HepG2 (cell line): ENCODE results near the gene CBX6. TPM values are rescaled to one million over a fixed set of nuclear protein-coding genes. Genes with fewer than 3 reads are reported as not detected.

ENCODE experiments used
- ATAD3A ChIP-seq: sonication (generic); formaldehyde crosslinking; IDR thresholded peaks from 2 replicates; pipeline ENCODE4 v1.4.0; 2020; ENCODE audit warnings: missing genetic modification reagents
- DDIT3 ChIP-seq: sonication (generic); formaldehyde crosslinking; IDR thresholded peaks from 2 replicates; pipeline ENCODE4 v1.4.0; 2020; ENCODE audit warnings: mild to moderate bottlenecking, missing genetic modification reagents
- DR1 ChIP-seq: sonication (generic); formaldehyde crosslinking; IDR thresholded peaks from 2 replicates; pipeline ENCODE4 v1.8.0; 2021; ENCODE audit warnings: mild to moderate bottlenecking, missing genetic modification reagents, inconsistent platforms
- E2F1 ChIP-seq: sonication (generic); formaldehyde crosslinking; IDR thresholded peaks from 2 replicates; pipeline ENCODE4 v1.5.0; 2020; ENCODE audit warnings: missing genetic modification reagents
- FOXO4 ChIP-seq: sonication (generic); formaldehyde crosslinking; conservative IDR thresholded peaks from 2 replicates; pipeline ENCODE4 v1.8.1; 2023; ENCODE audit warnings: missing genetic modification reagents
- HDAC2 ChIP-seq: sonication (generic); formaldehyde crosslinking; IDR thresholded peaks from 2 replicates; pipeline ENCODE4 v1.4.0; 2020; ENCODE audit warnings: missing genetic modification reagents
- HHEX ChIP-seq: IDR thresholded peaks from 2 replicates; pipeline ENCODE4 v1.6.1; 2016; ENCODE audit warnings: control low read depth
- HINFP ChIP-seq: sonication (generic); formaldehyde crosslinking; IDR thresholded peaks from 2 replicates; pipeline ENCODE4 v1.4.0; 2020; ENCODE audit warnings: low read depth, mild to moderate bottlenecking, missing genetic modification reagents
- KDM2A ChIP-seq: sonication (generic); formaldehyde crosslinking; IDR thresholded peaks from 2 replicates; pipeline ENCODE4 v1.4.0; 2020; ENCODE audit warnings: low read depth, missing genetic modification reagents, borderline replicate concordance
- KDM5A ChIP-seq: fragments of 200-600 bp; sonication (generic); IDR thresholded peaks from 2 replicates; pipeline ENCODE4 v1.7.0; 2018; ENCODE audit warnings: antibody characterized with exemption, mild to moderate bottlenecking, low read length, borderline replicate concordance
- KDM5B ChIP-seq: sonication (generic); formaldehyde crosslinking; IDR thresholded peaks from 2 replicates; pipeline ENCODE4 v1.4.0; 2020; ENCODE audit warnings: missing genetic modification reagents, mild to moderate bottlenecking, borderline replicate concordance
- MAFK ChIP-seq, 2 experiments: IDR thresholded peaks in 1 of 2; conservative IDR thresholded peaks in 1 of 2; 2 replicates each; pipeline ENCODE4 v1.6.1; 2011; ENCODE audit warnings: improper control_type of control experiment in 2 of 2, low read length in 2 of 2
- PREB ChIP-seq: sonication (generic); formaldehyde crosslinking; IDR thresholded peaks from 2 replicates; pipeline ENCODE4 v1.4.0; 2020; ENCODE audit warnings: missing genetic modification reagents
- SNAPC2 ChIP-seq: sonication (generic); formaldehyde crosslinking; IDR thresholded peaks from 2 replicates; pipeline ENCODE4 v1.8.1; 2022; ENCODE audit warnings: mild to moderate bottlenecking, missing genetic modification reagents
- SP5 ChIP-seq: IDR thresholded peaks from 2 replicates; pipeline ENCODE4 v1.6.1; 2016; ENCODE audit warnings: low read depth, borderline replicate concordance
- TCF7L2 ChIP-seq: IDR thresholded peaks from 2 replicates; pipeline ENCODE4 v1.6.1; 2011; ENCODE audit warnings: mild to moderate bottlenecking, low read depth, low read length, moderate library complexity
- TOE1 ChIP-seq: sonication (generic); formaldehyde crosslinking; IDR thresholded peaks from 2 replicates; pipeline ENCODE4 v1.4.0; 2020; ENCODE audit warnings: mild to moderate bottlenecking, missing genetic modification reagents
- XRCC5 ChIP-seq: fragments of 200-400 bp; formaldehyde crosslinking; optimal IDR thresholded peaks from 2 replicates; pipeline ENCODE3; 2017; ENCODE audit warnings: mild to moderate bottlenecking, low read length
- ZBTB7B ChIP-seq: sonication (generic); formaldehyde crosslinking; IDR thresholded peaks from 2 replicates; pipeline ENCODE4 v1.4.0; 2020; ENCODE audit warnings: missing genetic modification reagents
- ZFP41 ChIP-seq: sonication (generic); formaldehyde crosslinking; IDR thresholded peaks from 2 replicates; pipeline ENCODE4 v1.4.0; 2020; ENCODE audit warnings: mild to moderate bottlenecking, missing genetic modification reagents, borderline replicate concordance
- ZNF766 ChIP-seq: sonication (generic); formaldehyde crosslinking; IDR thresholded peaks from 2 replicates; pipeline ENCODE4 v1.5.0; 2020; ENCODE audit warnings: missing genetic modification reagents, borderline replicate concordance
- ZNF841 ChIP-seq: sonication (generic); formaldehyde crosslinking; IDR thresholded peaks from 2 replicates; pipeline ENCODE4 v1.8.1; 2023; ENCODE audit warnings: missing genetic modification reagents, borderline replicate concordance
- ZSCAN21 ChIP-seq: sonication (generic); formaldehyde crosslinking; IDR thresholded peaks from 2 replicates; pipeline ENCODE4 v1.8.0; 2022; ENCODE audit warnings: mild to moderate bottlenecking, missing genetic modification reagents, moderate library complexity, borderline replicate concordance
- polyA plus RNA-seq, 8 experiments: library from polyadenylated mRNA; depleted of rRNA in 3 of 8; stranded (reverse) in 7 of 8; unstranded in 1 of 8; fragments of >200 nt; fragmentation: Illumina TruSeq in 4 of 8; extraction: Trizol in 4 of 8; gene quantifications; 2 replicates each; pipeline versions ENCODE4 v1.2.1 to v1.2.3, GENCODE V29; 2011 to 2016; ENCODE audit warnings: low read depth in 4 of 8, missing spikeins in 1 of 8, mixed read lengths in 1 of 8; ENCODE audit not compliant: insufficient read depth in 1 of 8
- total RNA-seq, 5 experiments: library from RNA; depleted of rRNA; stranded (reverse); fragments of >200 nt; fragmentation: Illumina TruSeq; extraction: Trizol; gene quantifications; 2 replicates each; pipeline ENCODE4 v1.2.3, GENCODE V29; 2016; ENCODE audit warnings: low read depth in 1 of 5

CBX6 gene
- total and polyA plus RNA-seq, 2 of the 13 experiments (the other 11 are each of a cell fraction or from before 2014, with no cell fraction given): 1.7 to 6.5 TPM

- TF ChIP-seq HINFP (CRISPR knock-in tag) (0 out of 2 replicates have a peak, but pooled peaks have one; percentile 24), MAFK (conservative IDR thresholded peaks at IDR 0.05 in 1 of 2, IDR thresholded peaks at IDR 0.05 in 1 of 2; ENCODE audit: low read length in 2 of 2) (0 out of 4 replicates have a peak, but pooled peaks of 1 of the 2 experiments have one; percentile 1), ZFP41 (no peak), ZNF766 (CRISPR knock-in tag) (no peak), PREB (CRISPR knock-in tag) (no peak), KDM5A (no peak; the same call in 1 of the 2 replicates), E2F1 (no peak), SP5 (CRISPR knock-in tag) (no peak), KDM5B (peak; percentile 53; the same call in 1 of the 2 replicates), KDM2A (no peak), HDAC2 (no peak), TOE1 (CRISPR knock-in tag) (no peak), DR1 (no peak), ZBTB7B (no peak), ZNF841 (CRISPR knock-in tag) (no peak), FOXO4 (CRISPR knock-in tag) (no peak), DDIT3 (CRISPR knock-in tag) (no peak), SNAPC2 (CRISPR knock-in tag) (no peak), ATAD3A (CRISPR knock-in tag) (no peak), XRCC5 (no peak), ZSCAN21 (CRISPR knock-in tag) (no peak), TCF7L2 (no peak), HHEX (CRISPR knock-in tag) (no peak)
These were observed at the start of gene CBX6 (continued) for GRCh38 chr22:38872172-38872830.
